Activated T-helper 2 cell treated with anti-CD3 and anti-CD28 coated beads, Interferon-gamma antibody, Interleukin-2, Interleukin-4, amounts not matched to agents 10 μg/mL and 5 μg/mL and 100 μg/mL, durations not matched to agents 14 hours and 24 hours and 36 hours (primary cell): ENCODE results near the gene CCNG1. TPM values are rescaled to one million over a fixed set of nuclear protein-coding genes. Genes with fewer than 3 reads are reported as not detected.
"Not testable (repeated sequence)": the region's sequence is repeated elsewhere in the genome, so short reads cannot be mapped to it uniquely, and the experiment has no call there.

Experiments
- DNase-seq: peaks from one replicate; pipeline ENCODE4 v3.0.0; 2021; ENCODE audit warnings: low spot score
- H3K27ac Mint-ChIP-seq: one replicate; pipeline ENCODE4 v1.8.0; 2021; ENCODE audit warnings: mixed read lengths
- H3K27me3 Mint-ChIP-seq: one replicate; pipeline ENCODE4 v1.8.0; 2021; ENCODE audit warnings: low read depth, mixed read lengths
- H3K36me3 Mint-ChIP-seq: one replicate; pipeline ENCODE4 v1.8.0; 2021; ENCODE audit warnings: low read depth, mixed read lengths
- H3K4me1 Mint-ChIP-seq: one replicate; pipeline ENCODE4 v1.8.0; 2021; ENCODE audit warnings: low read depth, mixed read lengths
- H3K4me3 Mint-ChIP-seq: one replicate; pipeline ENCODE4 v1.8.0; 2021; ENCODE audit warnings: low read depth, mild to moderate bottlenecking, moderate library complexity, mixed read lengths
- H3K9me3 Mint-ChIP-seq: one replicate; pipeline ENCODE4 v1.8.0; 2021; ENCODE audit warnings: mixed read lengths
- intact Hi-C: fragments of 100-400 bp; cut with micrococcal nuclease; formaldehyde crosslinking; loops from one replicate; pipeline ENCODE4 v1.15.1; 2023
- total RNA-seq: library from RNA; stranded (reverse); gene quantifications from 2 replicates; pipeline ENCODE4 v1.2.3, GENCODE V29; 2022

CCNG1 gene
- total RNA-seq, 1 donor from 2014 or later = 89.4 TPM

DNA sequence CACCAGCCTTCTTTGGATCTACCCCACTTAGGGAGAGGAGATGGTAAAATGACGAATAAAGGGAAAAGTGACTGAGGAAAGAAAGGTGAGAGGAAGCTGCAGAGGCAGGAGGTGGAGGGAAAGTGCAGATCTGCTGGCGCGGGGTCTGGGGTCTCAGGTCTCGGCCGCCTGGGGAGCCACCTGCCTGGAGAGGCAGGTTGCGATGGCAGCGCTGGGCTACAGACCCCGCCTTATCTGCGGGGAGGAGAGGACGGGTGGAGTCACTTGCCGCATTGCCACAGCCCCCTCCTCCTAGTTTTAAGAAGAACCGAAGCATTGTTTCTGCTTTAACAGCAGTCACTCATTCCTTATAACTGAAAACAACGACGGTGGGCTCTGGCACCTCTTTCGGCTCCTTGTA is 21.7 kb upstream of the CCNG1 start:
- H3K27me3 Mint-ChIP-seq = peaks cover 31% of the 10 kb centered on the region
- intact Hi-C loops, DNase-seq, H3K9me3 Mint-ChIP-seq, H3K27ac Mint-ChIP-seq, H3K4me1 Mint-ChIP-seq, H3K4me3 Mint-ChIP-seq, H3K36me3 Mint-ChIP-seq: not testable (repeated sequence)

- intact Hi-C loops = no loop called here
- H3K9me3 Mint-ChIP-seq = no peaks in the 10 kb centered on the region
- H3K36me3 Mint-ChIP-seq = no peaks in the 10 kb centered on the region
- H3K27me3 Mint-ChIP-seq = peaks cover 16% of the 10 kb centered on the region
- no peak overlapping the region for H3K27ac Mint-ChIP-seq
- DNase-seq = no peak
- peaks cover 6% of the 10 kb centered on the region for H3K4me1 Mint-ChIP-seq
- no peak overlapping the region for H3K4me3 Mint-ChIP-seq
These were observed 12.6 kb upstream of the CCNG1 start for GRCh38 chr5:163424836-163425235.

GRCh38 chr5:163426128-163426527 is 11.3 kb upstream of the CCNG1 start:
- peaks cover 15% of the 10 kb centered on the region for H3K27me3 Mint-ChIP-seq
- H3K36me3 Mint-ChIP-seq, DNase-seq, H3K4me1 Mint-ChIP-seq, H3K27ac Mint-ChIP-seq, intact Hi-C loops, H3K9me3 Mint-ChIP-seq, H3K4me3 Mint-ChIP-seq: not testable (repeated sequence)

- Mint-ChIP-seq H3K27me3 (peaks cover 19% of the 10 kb centered on the region), H3K27ac (no peak overlapping the region), H3K4me1 (peaks cover 16% of the 10 kb centered on the region), H3K36me3 (peaks cover 3% of the 10 kb centered on the region), H3K9me3 (no peaks in the 10 kb centered on the region), H3K4me3 (no peak overlapping the region)
- intact Hi-C loops = no loop called here
- DNase-seq = no peak
These were observed 4.9 kb upstream of the CCNG1 start for GRCh38 chr5:163432544-163432943.

DNA sequence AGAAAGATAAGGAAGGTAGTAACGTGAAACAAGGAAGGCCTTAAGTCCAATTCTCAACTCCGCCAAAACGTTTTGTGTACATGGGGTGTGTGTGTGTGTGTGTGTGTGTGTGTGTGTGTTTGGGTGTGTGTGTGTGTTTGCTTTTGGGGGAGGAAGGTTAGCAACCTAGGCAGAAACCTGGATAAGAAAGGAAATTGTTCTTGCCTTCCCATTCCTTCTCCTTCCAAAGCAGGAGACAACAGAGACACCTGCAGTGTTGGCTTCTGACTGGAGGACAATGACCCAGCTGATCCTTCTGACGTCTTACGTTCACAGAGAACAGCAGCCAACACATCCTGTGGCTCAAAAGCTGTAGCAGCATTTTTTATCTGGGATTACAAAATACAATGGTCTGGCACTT is 4.1 kb upstream of the CCNG1 start:
- Mint-ChIP-seq H3K4me3 (no peak overlapping the region), H3K9me3 (no peaks in the 10 kb centered on the region), H3K27ac (no peak overlapping the region), H3K36me3 (peaks cover 7% of the 10 kb centered on the region), H3K4me1 (peaks cover 16% of the 10 kb centered on the region), H3K27me3 (peaks cover 15% of the 10 kb centered on the region)
- DNase-seq = no peak
- intact Hi-C loops = no loop called here

DNA sequence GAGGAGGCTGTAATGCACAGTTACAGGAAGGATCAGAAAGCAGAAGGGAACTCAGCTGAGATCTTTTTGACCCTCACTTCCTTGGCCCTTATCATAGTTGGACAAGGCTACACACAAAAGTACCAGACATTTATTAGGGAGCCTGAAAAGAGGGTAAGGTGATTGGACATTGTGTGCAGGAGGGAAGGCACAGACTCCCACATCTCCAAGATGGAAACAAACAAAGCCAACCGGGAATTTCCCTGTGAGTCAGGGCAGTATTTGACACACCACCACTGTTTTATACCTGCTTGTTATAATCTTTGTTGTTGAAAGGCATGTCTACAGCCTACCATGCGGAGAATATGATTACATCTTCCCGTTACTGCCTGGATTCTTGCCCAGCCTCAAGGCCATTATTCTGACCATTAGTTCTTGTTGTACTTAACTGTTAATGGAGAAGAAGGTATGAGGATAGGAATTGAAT is 3.0 kb upstream of the CCNG1 start:
- intact Hi-C loops = no loop called here
- no peak overlapping the region for H3K4me3 Mint-ChIP-seq
- H3K27me3 Mint-ChIP-seq = peaks cover 14% of the 10 kb centered on the region
- no peak overlapping the region for H3K27ac Mint-ChIP-seq
- H3K4me1 Mint-ChIP-seq = peaks cover 22% of the 10 kb centered on the region
- H3K36me3 Mint-ChIP-seq = peaks cover 16% of the 10 kb centered on the region
- H3K9me3 Mint-ChIP-seq = no peaks in the 10 kb centered on the region
- no peak for DNase-seq

GRCh38 chr5:163436515-163436914 is 880 bp upstream of the CCNG1 start:
- DNase-seq = no peak
- peak overlapping the region; percentile 77 for H3K27ac Mint-ChIP-seq
- intact Hi-C loops = no loop called here

GRCh38 chr5:163437011-163437308 is 435 bp upstream of the CCNG1 start:
- DNase-seq = no peak
- Mint-ChIP-seq H3K4me1 (peaks cover 38% of the 10 kb centered on the region), H3K4me3 (peak overlapping the region; percentile 92), H3K9me3 (no peaks in the 10 kb centered on the region), H3K36me3 (peaks cover 35% of the 10 kb centered on the region), H3K27me3 (peaks cover 10% of the 10 kb centered on the region), H3K27ac (peak overlapping the region; percentile 77)
- intact Hi-C loops = loop anchor here (1.0 kb wide), 2 partner anchors 23 to 67 kb away; partner anchors contain the start of genes HMMR and NUDCD2

More at GRCh38 chr5:163436515-163436914, 880 bp upstream of the CCNG1 start:
- Mint-ChIP-seq H3K4me3 (peak overlapping the region; percentile 92), H3K4me1 (peaks cover 38% of the 10 kb centered on the region), H3K27me3 (peaks cover 14% of the 10 kb centered on the region), H3K9me3 (no peaks in the 10 kb centered on the region), H3K36me3 (peaks cover 33% of the 10 kb centered on the region)

GRCh38 chr5:163439092-163439425 is 1.7 kb downstream of the CCNG1 start:
- peaks cover 45% of the 10 kb centered on the region for H3K4me1 Mint-ChIP-seq
- H3K36me3 Mint-ChIP-seq = peaks cover 49% of the 10 kb centered on the region
- intact Hi-C loops = no loop called here
- peak overlapping the region; percentile 77 for H3K27ac Mint-ChIP-seq
- H3K27me3 Mint-ChIP-seq = no peaks in the 10 kb centered on the region
- no peak for DNase-seq
- peak overlapping the region; percentile 92 for H3K4me3 Mint-ChIP-seq
- H3K9me3 Mint-ChIP-seq = no peaks in the 10 kb centered on the region

DNA sequence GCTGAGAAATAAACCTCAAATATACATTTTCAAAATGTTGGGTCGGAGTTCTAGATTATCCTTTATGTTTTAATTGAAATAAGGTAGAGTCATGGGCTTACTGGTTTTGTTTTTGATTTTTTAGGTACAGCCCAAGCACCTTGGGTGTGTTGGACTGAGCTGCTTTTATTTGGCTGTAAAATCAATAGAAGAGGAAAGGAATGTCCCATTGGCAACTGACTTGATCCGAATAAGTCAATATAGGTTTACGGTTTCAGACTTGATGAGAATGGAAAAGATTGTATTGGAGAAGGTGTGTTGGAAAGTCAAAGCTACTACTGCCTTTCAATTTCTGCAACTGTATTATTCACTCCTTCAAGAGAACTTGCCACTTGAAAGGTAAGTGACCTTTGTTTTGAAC is 3.6 kb downstream of the CCNG1 start:
- no peak for DNase-seq
- Mint-ChIP-seq H3K27me3 (no peaks in the 10 kb centered on the region), H3K9me3 (no peaks in the 10 kb centered on the region), H3K4me1 (peaks cover 44% of the 10 kb centered on the region), H3K36me3 (peaks cover 65% of the 10 kb centered on the region), H3K27ac (peak overlapping the region; percentile 19), H3K4me3 (no peak overlapping the region)
- intact Hi-C loops = no loop called here

DNA sequence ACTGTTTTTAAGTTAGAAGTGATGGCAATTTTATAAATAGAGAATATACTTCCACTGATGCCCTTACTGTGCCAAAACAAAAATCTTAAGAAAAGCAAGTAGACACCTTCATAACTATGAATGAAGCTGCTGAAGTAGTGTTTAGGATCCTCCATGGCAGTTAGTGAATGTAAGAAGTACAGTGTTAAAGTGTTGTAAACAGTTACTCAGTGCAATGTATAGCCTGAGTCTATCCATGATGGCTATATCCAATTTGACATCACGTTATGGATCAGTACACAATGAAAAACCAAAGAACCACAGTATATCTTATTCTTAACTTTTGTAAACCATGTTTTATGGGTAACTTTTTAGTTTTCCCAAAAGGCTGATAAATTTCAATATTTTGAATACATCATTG is 7.1 kb downstream of the CCNG1 start:
- H3K4me3 Mint-ChIP-seq = no peak overlapping the region
- no peaks in the 10 kb centered on the region for H3K9me3 Mint-ChIP-seq
- no peak overlapping the region for H3K27ac Mint-ChIP-seq
- H3K4me1 Mint-ChIP-seq = peaks cover 30% of the 10 kb centered on the region
- intact Hi-C loops = no loop called here
- H3K36me3 Mint-ChIP-seq = peaks cover 81% of the 10 kb centered on the region
- no peak for DNase-seq
- H3K27me3 Mint-ChIP-seq = no peaks in the 10 kb centered on the region

GRCh38 chr5:163445345-163445744 is 8.0 kb downstream of the CCNG1 start:
- intact Hi-C loops = no loop called here
- H3K4me3 Mint-ChIP-seq = no peak overlapping the region
- no peaks in the 10 kb centered on the region for H3K9me3 Mint-ChIP-seq
- H3K4me1 Mint-ChIP-seq = peaks cover 26% of the 10 kb centered on the region
- no peaks in the 10 kb centered on the region for H3K27me3 Mint-ChIP-seq
- H3K36me3 Mint-ChIP-seq = peaks cover 80% of the 10 kb centered on the region
- no peak overlapping the region for H3K27ac Mint-ChIP-seq
- DNase-seq = no peak

DNA sequence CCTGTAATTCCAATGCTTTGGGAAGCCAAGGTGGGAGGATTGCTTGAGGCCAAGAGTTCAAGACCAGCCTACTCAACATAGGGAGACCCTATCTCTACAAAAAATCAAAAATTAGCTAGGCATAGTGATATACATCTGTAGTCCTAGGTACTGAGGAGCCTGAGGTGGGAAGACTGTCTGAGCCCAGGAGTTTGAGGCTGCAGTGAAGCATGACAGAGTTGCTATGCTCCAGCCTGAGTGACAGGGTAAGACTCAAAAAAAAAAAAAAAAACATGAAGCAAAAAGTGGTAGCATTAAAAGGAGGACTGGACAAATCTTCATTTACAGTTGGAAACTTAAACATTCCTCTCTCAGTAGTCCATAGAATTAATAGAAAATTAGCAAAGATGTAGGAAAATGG is 9.8 kb downstream of the CCNG1 start:
- H3K9me3 Mint-ChIP-seq = no peaks in the 10 kb centered on the region
- DNase-seq = no peak
- peaks cover 82% of the 10 kb centered on the region for H3K36me3 Mint-ChIP-seq
- peaks cover 16% of the 10 kb centered on the region for H3K4me1 Mint-ChIP-seq
- H3K4me3 Mint-ChIP-seq = no peak overlapping the region
- no peak overlapping the region for H3K27ac Mint-ChIP-seq
- intact Hi-C loops = no loop called here
- H3K27me3 Mint-ChIP-seq = no peaks in the 10 kb centered on the region

DNA sequence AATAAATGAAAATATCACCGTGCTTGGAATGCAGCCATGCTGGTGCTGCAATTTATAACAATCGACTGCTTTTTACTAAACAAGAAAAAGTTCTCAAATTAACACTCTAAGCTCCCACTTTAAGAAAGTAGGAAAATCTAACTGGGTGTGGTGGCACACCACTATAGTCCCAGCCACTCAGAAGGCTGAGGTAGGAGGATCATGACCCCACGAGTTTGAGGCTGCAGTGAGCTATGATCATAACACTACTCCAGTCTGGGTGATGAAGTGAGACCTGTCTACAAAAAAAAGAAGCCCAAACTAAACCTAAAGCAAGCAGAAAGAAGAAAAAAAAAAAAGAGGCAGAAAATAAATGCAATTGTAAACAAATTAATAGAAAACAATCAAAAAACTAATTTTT is 10.5 kb downstream of the CCNG1 start:
- DNase-seq = no peak
- H3K4me1 Mint-ChIP-seq = peaks cover 13% of the 10 kb centered on the region
- H3K27ac Mint-ChIP-seq = no peak overlapping the region
- H3K4me3 Mint-ChIP-seq = no peak overlapping the region
- no peaks in the 10 kb centered on the region for H3K9me3 Mint-ChIP-seq
- peaks cover 79% of the 10 kb centered on the region for H3K36me3 Mint-ChIP-seq
- H3K27me3 Mint-ChIP-seq = no peaks in the 10 kb centered on the region
- intact Hi-C loops = no loop called here
